Naive thymus-derived CD4-positive, alpha-beta T cell (primary cell): ENCODE measurements around the gene QARS1. TPM values are rescaled to one million over a fixed set of nuclear protein-coding genes. Genes with fewer than 3 reads are reported as not detected.

Experiments used
- ATAC-seq: fragments of 150-1000 bp; cut with Tn5 transposase; 2 replicates; pipeline ENCODE4 v1.10.0; 2021; ENCODE audit warnings: mild to moderate bottlenecking, moderate library complexity
- CTCF ChIA-PET: fragments of 350-600 bp; sonication (Branson Sonifier 250); formaldehyde crosslinking; loops from one replicate; lab custom pipeline; 2021; ENCODE audit warnings: antibody characterized with exemption; lab: Charles Lee
- POLR2A ChIA-PET: fragments of 350-600 bp; sonication (Branson Sonifier 250); formaldehyde crosslinking; loops from one replicate; lab custom pipeline; 2021; ENCODE audit warnings: antibody characterized with exemption, inconsistent platforms; lab: Charles Lee
- DNase-seq, 9 donors: peaks; one replicate each; pipeline versions ENCODE4 v3.0.0 to v3.0.0-alpha.2; 2020 to 2022; ENCODE audit warnings: mixed read lengths in 1 of 9
- H3K27ac ChIP-seq: one replicate; pipeline ENCODE4 v1.7.0; 2013; ENCODE audit warnings: mild to moderate bottlenecking, low read depth, low read length, moderate library complexity
- H3K27me3 ChIP-seq, 2 donors: one replicate each; pipeline ENCODE4 v1.7.0; 2013; ENCODE audit warnings: low read length in 2 of 2, mild to moderate bottlenecking in 2 of 2, moderate library complexity in 2 of 2; ENCODE audit not compliant: control insufficient read depth in 2 of 2, insufficient read depth in 2 of 2
- H3K36me3 ChIP-seq, 3 experiments: 1 replicate in 2 of 3; 2 replicates in 1 of 3; pipeline ENCODE4 v1.7.0; 2013; ENCODE audit warnings: low read length in 3 of 3, mild to moderate bottlenecking in 3 of 3, moderate library complexity in 1 of 3; ENCODE audit not compliant: insufficient read depth in 3 of 3, control insufficient read depth in 2 of 3
- H3K4me1 ChIP-seq, 2 donors: one replicate each; pipeline ENCODE4 v1.7.0; 2013; ENCODE audit warnings: low read length in 2 of 2, mild to moderate bottlenecking in 2 of 2, moderate library complexity in 1 of 2; ENCODE audit not compliant: control insufficient read depth in 2 of 2, insufficient read depth in 2 of 2
- H3K4me3 ChIP-seq: 2 replicates; pipeline ENCODE4 v1.7.0; 2013; ENCODE audit warnings: mild to moderate bottlenecking, low read length
- H3K9me3 ChIP-seq, 3 experiments: 1 replicate in 2 of 3; 2 replicates in 1 of 3; pipeline ENCODE4 v1.7.0; 2013; ENCODE audit warnings: low read length in 3 of 3; ENCODE audit not compliant: control insufficient read depth in 2 of 3
- H3K27ac Mint-ChIP-seq, 9 donors: one replicate each; pipeline ENCODE4 v1.8.0; 2020 to 2022; ENCODE audit warnings: mixed read lengths in 9 of 9, mild to moderate bottlenecking in 8 of 9, moderate library complexity in 5 of 9, inconsistent platforms in 2 of 9
- H3K27me3 Mint-ChIP-seq, 5 donors: one replicate each; pipeline ENCODE4 v1.8.0; 2021 to 2022; ENCODE audit warnings: mixed read lengths in 5 of 5, mild to moderate bottlenecking in 1 of 5
- H3K36me3 Mint-ChIP-seq, 5 donors: one replicate each; pipeline ENCODE4 v1.8.0; 2020 to 2022; ENCODE audit warnings: mixed read lengths in 5 of 5, mild to moderate bottlenecking in 3 of 5, inconsistent platforms in 1 of 5
- H3K4me1 Mint-ChIP-seq, 7 donors: one replicate each; pipeline ENCODE4 v1.8.0; 2020 to 2022; ENCODE audit warnings: mixed read lengths in 7 of 7, mild to moderate bottlenecking in 3 of 7, inconsistent platforms in 1 of 7
- H3K4me3 Mint-ChIP-seq, 10 donors: one replicate each; pipeline ENCODE4 v1.8.0; 2020 to 2022; ENCODE audit warnings: mild to moderate bottlenecking in 10 of 10, mixed read lengths in 10 of 10, moderate library complexity in 6 of 10, inconsistent platforms in 2 of 10
- H3K9me3 Mint-ChIP-seq, 11 donors: one replicate each; pipeline ENCODE4 v1.8.0; 2020 to 2022; ENCODE audit warnings: mixed read lengths in 11 of 11, mild to moderate bottlenecking in 4 of 11, inconsistent platforms in 1 of 11, moderate library complexity in 1 of 11
- intact Hi-C, 2 donors: fragments of 100-400 bp; cut with micrococcal nuclease; formaldehyde crosslinking; loops; one replicate each; pipeline ENCODE4 v1.15.1; 2023
- polyA plus RNA-seq, 2 donors: library from polyadenylated mRNA; unstranded; fragments of 300-500 nt; fragmentation: Illumina TruSeq; gene quantifications; one replicate each; pipeline ENCODE4 v1.2.3, GENCODE V29; 2021
- total RNA-seq, 6 experiments: library from RNA in 5 of 6; stranded (reverse) in 5 of 6; gene quantifications; 1 replicate in 5 of 6; 2 replicates in 1 of 6; pipeline ENCODE4 v1.2.3 and lab custom pipeline; 2021 to 2026

The QARS1 gene
- total and polyA plus RNA-seq, 7 experiments from 2014 or later, result 90.6 to 258 (median 225) TPM

DNA sequence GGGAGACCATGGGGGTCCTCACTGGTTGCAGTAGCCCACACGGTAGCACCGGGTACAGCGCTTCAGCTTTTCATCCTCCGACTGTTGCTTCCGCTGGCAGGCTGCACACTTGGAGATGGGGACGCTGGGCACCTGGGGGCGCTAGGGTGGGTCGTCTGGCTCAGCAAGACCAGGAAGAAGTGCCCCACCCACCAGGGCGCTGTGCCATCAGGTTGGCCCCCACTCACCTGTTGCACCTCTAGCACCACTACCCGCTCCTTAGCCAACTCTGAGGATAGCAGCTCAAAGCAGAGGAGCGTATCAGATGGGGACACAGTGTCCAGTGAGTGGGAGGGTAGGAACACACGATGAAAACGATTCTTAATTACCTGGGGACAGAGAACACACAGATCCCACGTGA is 7.7 kb upstream of the QARS1 start:
- H3K4me3 Mint-ChIP-seq, result no peak overlapping the region
- H3K27me3 Mint-ChIP-seq, result no peaks in the 10 kb centered on the region
- no peaks in the 10 kb centered on the region for H3K27me3 ChIP-seq
- H3K9me3 Mint-ChIP-seq, result no peaks in the 10 kb centered on the region
- ChIA-PET POLR2A (interaction anchor here (0.5 to 0.9 kb wide), 2 partner anchors 9 to 102 kb away, joined by 3 to 5 read pairs; partner anchors contain the start of gene USP19), CTCF (no interaction called here)
- H3K4me1 ChIP-seq, result peaks cover 0 to under 1% of the 10 kb centered on the region in 2 donors
- intact Hi-C loops, result no loop called here
- H3K27ac ChIP-seq, result no peak overlapping the region
- peaks cover 0 to 42% (median 16%) of the 10 kb centered on the region in 5 donors for H3K36me3 Mint-ChIP-seq
- H3K4me1 Mint-ChIP-seq, result peaks cover 0 to 5% (median 0%) of the 10 kb centered on the region in 7 donors
- DNase-seq, result no peak
- no peak overlapping the region for H3K4me3 ChIP-seq
- H3K36me3 ChIP-seq, result peaks cover 31 to 94% (median 53%) of the 10 kb centered on the region in 3 experiments
- no peaks in the 10 kb centered on the region for H3K9me3 ChIP-seq
- H3K27ac Mint-ChIP-seq, result no peak overlapping the region
- ATAC-seq, result no peak

DNA sequence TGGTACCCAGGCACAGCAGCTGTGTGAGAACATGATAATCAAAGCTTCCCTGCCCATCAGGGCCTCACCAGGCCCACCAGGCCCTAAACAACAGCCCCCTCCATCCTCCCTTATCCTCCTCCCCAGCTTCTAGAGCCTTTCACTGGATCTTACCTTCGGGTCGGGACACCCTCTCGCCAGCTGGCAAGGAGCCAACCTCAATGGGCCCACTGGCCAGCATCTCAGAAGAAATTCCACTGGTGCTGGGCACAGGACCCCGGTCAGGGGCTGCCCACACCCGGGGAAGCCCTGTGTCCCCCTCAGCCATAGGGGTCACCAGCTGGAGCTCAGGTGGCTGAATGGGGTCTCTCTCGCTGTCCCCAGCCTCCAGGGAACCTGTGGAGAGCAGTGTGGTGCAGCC is 6.8 kb upstream of the QARS1 start:
- Histone ChIP-seq H3K9me3 (no peaks in the 10 kb centered on the region), H3K4me3 (no peak overlapping the region), H3K27ac (no peak overlapping the region), H3K36me3 (peaks cover 23 to 85% (median 50%) of the 10 kb centered on the region in 3 experiments), H3K27me3 (no peaks in the 10 kb centered on the region), H3K4me1 (no peaks in the 10 kb centered on the region)
- ATAC-seq, result no peak
- ChIA-PET POLR2A (interaction anchor here (8.2 kb wide), 1 partner anchor 9 kb away, joined by 84 read pairs; the partner anchor contains the start of gene USP19), CTCF (no interaction called here)
- no peak for DNase-seq
- Mint-ChIP-seq H3K4me3 (no peak overlapping the region), H3K36me3 (peaks cover 0 to 38% (median 16%) of the 10 kb centered on the region in 5 donors), H3K27me3 (no peaks in the 10 kb centered on the region), H3K9me3 (no peaks in the 10 kb centered on the region), H3K4me1 (peaks cover 0 to 4% (median 0%) of the 10 kb centered on the region in 7 donors), H3K27ac (no peak overlapping the region)
- intact Hi-C loops, result no loop called here

DNA sequence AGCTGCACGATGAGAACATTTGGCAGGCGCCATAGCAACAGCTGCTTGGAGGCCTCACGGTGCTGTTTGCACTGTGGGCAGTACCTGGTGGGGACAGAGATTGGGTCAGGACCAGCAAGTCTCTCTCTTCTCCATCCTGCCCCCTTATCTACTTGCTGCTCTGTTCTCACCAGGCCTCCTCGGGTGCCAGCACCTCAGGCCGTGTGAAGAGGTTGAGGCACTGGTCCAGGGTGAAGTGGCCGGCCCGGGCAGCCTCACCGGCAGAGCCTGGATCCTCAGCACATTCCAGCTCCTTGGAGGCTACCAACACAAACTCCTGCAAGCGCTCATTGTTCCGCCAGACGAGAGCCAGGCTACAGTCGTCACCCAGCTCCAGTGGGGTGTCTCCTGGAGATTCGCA is 6.2 kb upstream of the QARS1 start:
- peaks cover 20 to 80% (median 44%) of the 10 kb centered on the region in 3 experiments for H3K36me3 ChIP-seq

DNA sequence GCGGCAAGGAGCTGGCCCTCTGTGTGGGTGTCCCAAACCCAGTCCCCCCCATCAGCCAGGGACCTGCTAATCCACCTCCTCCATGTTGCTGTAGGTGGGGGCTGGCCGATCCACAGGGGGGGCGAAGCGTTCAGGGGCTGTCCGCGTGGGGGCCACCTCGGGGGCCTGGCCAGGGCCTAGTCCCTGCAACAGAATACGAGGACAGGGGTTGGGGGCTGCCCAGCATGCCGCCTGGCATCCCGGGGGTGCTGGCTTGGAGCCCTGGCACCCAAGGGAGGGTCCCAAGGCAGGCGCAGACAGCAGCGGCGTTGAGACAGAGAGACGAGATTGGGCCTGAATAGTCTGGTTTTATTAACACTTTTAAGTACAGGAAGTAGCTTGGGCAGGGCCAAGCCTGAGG is 3.8 kb upstream of the QARS1 start:
- H3K27me3 Mint-ChIP-seq, result no peaks in the 10 kb centered on the region
- POLR2A ChIA-PET, result interaction anchor here (0.8 to 8.2 kb wide), 5 partner anchors 12 to 83 kb away, joined by 3 to 84 read pairs (median 3); partner anchors contain the start of genes IMPDH2, QRICH1 and USP19
- no peak for DNase-seq
- H3K27me3 ChIP-seq, result no peaks in the 10 kb centered on the region
- CTCF ChIA-PET, result no interaction called here
- H3K27ac Mint-ChIP-seq, result peak overlapping the region in 1 of 9 donors; percentile 78
- no peak for ATAC-seq
- no peaks in the 10 kb centered on the region for H3K9me3 ChIP-seq
- H3K4me3 Mint-ChIP-seq, result no peak overlapping the region
- H3K4me3 ChIP-seq, result no peak overlapping the region
- intact Hi-C loops, result no loop called here
- peaks cover 0 to 19% (median 7%) of the 10 kb centered on the region in 5 donors for H3K36me3 Mint-ChIP-seq
- H3K27ac ChIP-seq, result no peak overlapping the region
- peaks cover 4 to 59% (median 24%) of the 10 kb centered on the region in 3 experiments for H3K36me3 ChIP-seq
- H3K4me1 Mint-ChIP-seq, result peaks cover 10 to 27% (median 20%) of the 10 kb centered on the region in 7 donors
- H3K4me1 ChIP-seq, result peaks cover 11 to 15% of the 10 kb centered on the region in 2 donors
- H3K9me3 Mint-ChIP-seq, result no peaks in the 10 kb centered on the region

More for the DNA sequence above, 6.2 kb upstream of the QARS1 start:
- H3K27me3 Mint-ChIP-seq, result no peaks in the 10 kb centered on the region
- ChIA-PET CTCF (no interaction called here), POLR2A (interaction anchor here (8.2 kb wide), 1 partner anchor 10 kb away, joined by 84 read pairs; the partner anchor contains the start of gene USP19)
- H3K9me3 Mint-ChIP-seq, result no peaks in the 10 kb centered on the region
- no peak for DNase-seq
- peaks cover 0 to 33% (median 16%) of the 10 kb centered on the region in 5 donors for H3K36me3 Mint-ChIP-seq
- H3K4me1 Mint-ChIP-seq, result peaks cover 1 to 5% (median 2%) of the 10 kb centered on the region in 7 donors
- H3K27ac ChIP-seq, result no peak overlapping the region
- no peak overlapping the region for H3K4me3 Mint-ChIP-seq
- intact Hi-C loops, result no loop called here
- no peaks in the 10 kb centered on the region for H3K4me1 ChIP-seq
- ATAC-seq, result no peak
- no peak overlapping the region for H3K4me3 ChIP-seq
- H3K27me3 ChIP-seq, result no peaks in the 10 kb centered on the region
- no peaks in the 10 kb centered on the region for H3K9me3 ChIP-seq
- H3K27ac Mint-ChIP-seq, result no peak overlapping the region

DNA sequence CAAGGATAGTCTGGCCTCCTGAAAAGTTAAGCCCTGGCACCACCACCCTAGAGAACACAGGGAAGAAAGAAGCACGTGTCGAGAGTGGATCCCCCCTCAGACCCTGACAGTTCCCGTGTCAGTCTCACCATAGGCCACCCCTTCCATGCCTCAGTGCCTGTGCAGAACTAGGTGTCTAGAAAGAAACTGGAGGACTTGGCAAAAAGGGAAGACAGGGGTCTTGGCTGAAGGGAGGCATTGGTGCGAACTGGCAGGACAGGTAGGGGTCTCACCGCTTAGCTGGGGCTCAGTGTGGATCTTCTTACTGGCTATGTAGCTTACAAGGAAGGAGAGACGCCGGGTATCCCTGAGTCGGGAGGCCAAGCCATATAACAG is 518 bp downstream of the QARS1 start:
- H3K9me3 Mint-ChIP-seq, result no peaks in the 10 kb centered on the region
- no peak for ATAC-seq
- peak overlapping the region; percentile 91 to 100 (median 98) for H3K27ac Mint-ChIP-seq
- intact Hi-C loops, result loop anchor here (1.0 to 2.0 kb wide), 4 partner anchors 10 to 62 kb away; partner anchors contain the start of genes QRICH1 (in 2 of the 2), USP19 (in 2 of the 2) and CCDC71 (in 1 of the 2)
- ChIA-PET POLR2A (interaction anchor here (0.7 to 8.2 kb wide), 6 partner anchors 10 to 1099 kb away, joined by 3 to 84 read pairs (median 10); partner anchors contain the start of genes NDUFAF3, QRICH1, USP19 and WDR6), CTCF (interaction anchor here (2.2 kb wide), 1 partner anchor 10 kb away, joined by 10 read pairs; the partner anchor contains the start of gene QRICH1)
- Histone ChIP-seq H3K4me1 (peaks cover 14 to 18% of the 10 kb centered on the region in 2 donors), H3K27ac (peak overlapping the region; percentile 94), H3K36me3 (peaks cover 14 to 59% (median 21%) of the 10 kb centered on the region in 3 experiments), H3K9me3 (no peaks in the 10 kb centered on the region), H3K4me3 (peak overlapping the region; percentile 99), H3K27me3 (no peaks in the 10 kb centered on the region)
- DNase-seq, result no peak
- peaks cover 16 to 41% (median 26%) of the 10 kb centered on the region in 7 donors for H3K4me1 Mint-ChIP-seq
- no peaks in the 10 kb centered on the region for H3K27me3 Mint-ChIP-seq
- peak overlapping the region; percentile 89 to 98 (median 96) for H3K4me3 Mint-ChIP-seq
- peaks cover 0 to 29% (median 7%) of the 10 kb centered on the region in 5 donors for H3K36me3 Mint-ChIP-seq

DNA sequence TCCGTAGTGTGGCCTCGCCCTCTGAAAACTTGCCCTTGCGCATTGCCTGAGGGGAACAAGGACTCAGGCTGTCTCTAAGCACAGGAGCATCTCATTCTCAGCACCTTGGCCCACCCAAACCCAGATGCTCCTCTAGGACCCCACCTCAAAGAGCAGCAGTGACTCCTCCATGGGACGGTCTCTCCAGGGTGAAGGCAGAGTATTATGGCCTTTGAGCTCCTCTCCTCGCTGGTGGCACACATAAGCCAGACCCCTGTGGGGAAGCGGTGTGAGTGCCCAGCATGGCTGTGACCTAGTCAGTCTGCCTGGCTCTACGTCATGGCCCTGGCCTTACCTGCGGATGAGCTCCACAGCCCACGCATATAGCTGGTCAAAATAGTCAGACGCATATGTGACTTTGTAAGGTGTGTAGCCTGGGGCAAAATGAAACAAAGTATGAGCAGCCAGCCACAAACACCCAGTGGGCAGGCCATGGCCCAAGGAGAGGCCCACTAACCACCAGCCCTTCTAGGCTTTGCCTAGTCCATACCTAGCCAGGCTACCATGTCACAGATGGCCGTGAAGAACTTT is 4.4 kb downstream of the QARS1 start:
- Mint-ChIP-seq H3K9me3 (no peaks in the 10 kb centered on the region), H3K4me3 (no peak overlapping the region), H3K36me3 (peaks cover 0 to 38% (median 9%) of the 10 kb centered on the region in 5 donors), H3K27ac (peak overlapping the region in 2 of 9 donors; percentile 30 to 44), H3K4me1 (peaks cover 11 to 33% (median 20%) of the 10 kb centered on the region in 7 donors), H3K27me3 (no peaks in the 10 kb centered on the region)
- Histone ChIP-seq H3K27me3 (no peaks in the 10 kb centered on the region), H3K9me3 (no peaks in the 10 kb centered on the region), H3K27ac (no peak overlapping the region), H3K4me3 (no peak overlapping the region), H3K4me1 (peaks cover 14 to 18% of the 10 kb centered on the region in 2 donors), H3K36me3 (peaks cover 15 to 64% (median 31%) of the 10 kb centered on the region in 3 experiments)
- DNase-seq (no peak), ATAC-seq (no peak)
- POLR2A ChIA-PET, result interaction anchor here (5.5 kb wide), 1 partner anchor 20 kb away, joined by 28 read pairs; the partner anchor contains the start of gene USP19
- CTCF ChIA-PET, result no interaction called here
- intact Hi-C loops, result no loop called here
